ENCODE results near the gene TRIOBP.

TRIOBP gene

DNA sequence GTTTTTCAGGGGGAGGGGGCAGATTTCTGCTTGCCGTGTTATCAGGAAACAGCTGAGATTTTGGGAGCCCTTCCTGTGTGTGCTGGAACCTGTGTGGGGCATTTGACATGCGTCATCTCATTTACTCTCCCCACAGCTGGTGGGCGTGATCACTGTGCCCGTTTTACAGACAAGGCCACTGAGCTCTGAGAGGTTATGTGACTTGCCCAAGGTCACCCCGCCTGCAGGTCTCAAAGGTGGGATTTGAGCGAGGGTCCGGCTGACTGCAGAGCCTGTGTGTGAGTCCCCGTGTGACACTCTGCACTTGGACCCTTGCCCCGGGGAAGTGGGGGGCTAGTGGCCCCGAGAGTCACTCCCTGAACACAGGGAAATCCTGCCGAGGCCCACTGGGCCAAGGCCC, 62.4 kb downstream of the TRIOBP start:
- H3K27ac ChIP-seq (ENCODE audit: low read length): no peak overlapping the region
- peaks cover 24% of the 10 kb centered on the region for H3K36me3 ChIP-seq (replicated peaks; ENCODE audit: low read depth, low read length)
- no peak overlapping the region for H3K9ac ChIP-seq (ENCODE audit: low read length)

GRCh38 chr22:37760152-37760551, 63.3 kb downstream of the TRIOBP start:
- no peak overlapping the region for H3K4me2 ChIP-seq (ENCODE audit: low read length)
- no peaks in the 10 kb centered on the region for H3K79me2 ChIP-seq (ENCODE audit: low read length)
- no peak overlapping the region for H2AFZ ChIP-seq (ENCODE audit: low read depth, low read length)
- H3K9ac ChIP-seq (ENCODE audit: low read length): no peak overlapping the region
- H3K36me3 ChIP-seq (replicated peaks; ENCODE audit: low read depth, low read length): peaks cover 20% of the 10 kb centered on the region
- H3K4me1 ChIP-seq (ENCODE audit: low read length): peaks cover 9% of the 10 kb centered on the region
- TF ChIP-seq EZH2phosphoT487 (IDR thresholded peaks at IDR 0.05; ENCODE audit: low read depth) (no peak), CTCF (IDR thresholded peaks at IDR 0.05; ENCODE audit: low read depth, low read length) (no peak)
- H4K20me1 ChIP-seq (ENCODE audit: insufficient read depth, low read length): no peaks in the 10 kb centered on the region
- no peaks in the 10 kb centered on the region for H3K27me3 ChIP-seq (ENCODE audit: low read depth, low read length)
- H3K9me3 ChIP-seq (ENCODE audit: insufficient read depth, low read length): no peaks in the 10 kb centered on the region
- H3K27ac ChIP-seq (ENCODE audit: low read length): no peak overlapping the region
- no peak overlapping the region for H3K4me3 ChIP-seq (ENCODE audit: low read length)

More for the DNA sequence above, 62.4 kb downstream of the TRIOBP start:
- Histone ChIP-seq H3K4me3 (ENCODE audit: low read length) (no peak overlapping the region), H3K4me1 (ENCODE audit: low read length) (peaks cover 3% of the 10 kb centered on the region), H3K79me2 (ENCODE audit: low read length) (no peaks in the 10 kb centered on the region), H3K9me3 (ENCODE audit: insufficient read depth, low read length) (no peaks in the 10 kb centered on the region), H4K20me1 (ENCODE audit: insufficient read depth, low read length) (no peaks in the 10 kb centered on the region), H3K27me3 (ENCODE audit: low read depth, low read length) (no peaks in the 10 kb centered on the region), H2AFZ (ENCODE audit: low read depth, low read length) (no peak overlapping the region), H3K4me2 (ENCODE audit: low read length) (no peak overlapping the region)
- TF ChIP-seq CTCF (IDR thresholded peaks at IDR 0.05; ENCODE audit: low read depth, low read length) (no peak), EZH2phosphoT487 (IDR thresholded peaks at IDR 0.05; ENCODE audit: low read depth) (no peak)

GRCh38 chr22:37762389-37762836, 65.6 kb downstream of the TRIOBP start:
- Histone ChIP-seq H4K20me1 (ENCODE audit: insufficient read depth, low read length) (no peaks in the 10 kb centered on the region), H3K79me2 (ENCODE audit: low read length) (no peaks in the 10 kb centered on the region), H3K27me3 (ENCODE audit: low read depth, low read length) (no peaks in the 10 kb centered on the region), H3K4me2 (ENCODE audit: low read length) (no peak overlapping the region), H3K36me3 (replicated peaks; ENCODE audit: low read depth, low read length) (peaks cover 19% of the 10 kb centered on the region), H3K9me3 (ENCODE audit: insufficient read depth, low read length) (no peaks in the 10 kb centered on the region), H3K27ac (ENCODE audit: low read length) (no peak overlapping the region), H3K4me1 (ENCODE audit: low read length) (peaks cover 9% of the 10 kb centered on the region), H3K9ac (ENCODE audit: low read length) (no peak overlapping the region), H2AFZ (ENCODE audit: low read depth, low read length) (no peak overlapping the region), H3K4me3 (ENCODE audit: low read length) (no peak overlapping the region)
- TF ChIP-seq EZH2phosphoT487 (IDR thresholded peaks at IDR 0.05; ENCODE audit: low read depth) (no peak), CTCF (IDR thresholded peaks at IDR 0.05; ENCODE audit: low read depth, low read length) (no peak)

DNA sequence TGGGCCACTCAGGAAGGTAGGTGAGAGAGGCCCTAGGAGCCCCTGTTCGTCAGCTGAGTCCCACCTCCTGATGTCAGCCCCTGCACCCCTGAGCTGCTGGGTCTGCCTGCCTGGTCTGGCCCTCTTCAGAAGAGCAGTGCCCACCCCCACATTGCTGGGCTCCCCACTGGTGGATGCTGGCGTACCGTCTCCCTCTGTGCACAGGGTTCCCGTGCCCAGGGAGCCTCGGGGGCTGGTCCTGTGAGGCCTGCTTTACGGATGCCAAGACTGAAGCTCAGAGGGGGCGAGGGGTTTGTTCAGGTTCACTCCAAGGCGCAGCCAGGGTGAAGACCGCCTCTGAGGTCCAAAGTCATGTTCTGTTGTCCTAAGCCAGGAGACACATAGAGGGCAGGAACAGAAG, 66.2 kb downstream of the TRIOBP start:
- Histone ChIP-seq H3K4me3 (ENCODE audit: low read length) (no peak overlapping the region), H3K4me2 (ENCODE audit: low read length) (no peak overlapping the region), H3K4me1 (ENCODE audit: low read length) (peaks cover 9% of the 10 kb centered on the region), H3K9me3 (ENCODE audit: insufficient read depth, low read length) (no peaks in the 10 kb centered on the region), H3K27ac (ENCODE audit: low read length) (no peak overlapping the region), H3K36me3 (replicated peaks; ENCODE audit: low read depth, low read length) (peaks cover 19% of the 10 kb centered on the region), H4K20me1 (ENCODE audit: insufficient read depth, low read length) (no peaks in the 10 kb centered on the region), H3K9ac (ENCODE audit: low read length) (no peak overlapping the region), H2AFZ (ENCODE audit: low read depth, low read length) (no peak overlapping the region), H3K79me2 (ENCODE audit: low read length) (no peaks in the 10 kb centered on the region), H3K27me3 (ENCODE audit: low read depth, low read length) (no peaks in the 10 kb centered on the region)
- TF ChIP-seq EZH2phosphoT487 (IDR thresholded peaks at IDR 0.05; ENCODE audit: low read depth): no peak

DNA sequence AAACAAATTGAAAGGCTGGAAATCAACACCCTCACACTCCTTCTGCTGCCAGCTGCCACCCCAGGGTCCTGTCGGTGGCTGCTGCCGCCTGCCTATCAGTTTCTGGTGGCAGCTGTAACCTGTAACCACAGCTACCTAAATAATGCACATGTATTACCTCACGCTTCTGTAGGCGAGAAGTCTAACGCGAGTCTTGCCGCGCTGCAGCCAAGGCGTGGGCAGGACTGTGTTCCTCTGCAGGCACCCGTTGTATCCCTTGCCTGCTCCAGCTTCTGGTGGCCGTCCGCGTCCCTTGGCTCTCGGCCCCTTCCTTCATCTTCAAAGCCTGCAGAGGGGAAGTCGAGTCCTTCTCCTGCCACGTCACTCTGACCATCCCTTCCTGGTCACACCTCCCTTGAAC, 66.8 kb downstream of the TRIOBP start:
- no peaks in the 10 kb centered on the region for H3K27me3 ChIP-seq (ENCODE audit: low read depth, low read length)
- H3K36me3 ChIP-seq (replicated peaks; ENCODE audit: low read depth, low read length): peaks cover 18% of the 10 kb centered on the region
- no peak overlapping the region for H3K4me3 ChIP-seq (ENCODE audit: low read length)
- H3K4me1 ChIP-seq (ENCODE audit: low read length): peaks cover 9% of the 10 kb centered on the region
- no peak overlapping the region for H2AFZ ChIP-seq (ENCODE audit: low read depth, low read length)
- no peak overlapping the region for H3K4me2 ChIP-seq (ENCODE audit: low read length)
- no peaks in the 10 kb centered on the region for H3K79me2 ChIP-seq (ENCODE audit: low read length)
- no peak overlapping the region for H3K9ac ChIP-seq (ENCODE audit: low read length)
- H4K20me1 ChIP-seq (ENCODE audit: insufficient read depth, low read length): no peaks in the 10 kb centered on the region
- no peaks in the 10 kb centered on the region for H3K9me3 ChIP-seq (ENCODE audit: insufficient read depth, low read length)
- TF ChIP-seq EZH2phosphoT487 (IDR thresholded peaks at IDR 0.05; ENCODE audit: low read depth) (no peak), CTCF (IDR thresholded peaks at IDR 0.05; ENCODE audit: low read depth, low read length) (no peak)
- no peak overlapping the region for H3K27ac ChIP-seq (ENCODE audit: low read length)
